Liver (tissue), 9 donors: ENCODE data around the gene KMT5C. TPM values are rescaled to one million over a fixed set of nuclear protein-coding genes. Genes with fewer than 3 reads are reported as not detected.

ENCODE experiments used
- DNase-seq: peaks from one replicate; pipeline ENCODE4 v3.0.0-alpha.2; 2017; ENCODE audit warnings: low spot score
- H3K27ac ChIP-seq, 2 donors: one replicate each; pipeline ENCODE4 v1.7.0; 2013; ENCODE audit warnings: inconsistent platforms in 2 of 2, low read length in 2 of 2, control low read depth in 1 of 2, low read depth in 1 of 2, mild to moderate bottlenecking in 1 of 2
- H3K27me3 ChIP-seq, 4 donors: one replicate each; pipeline versions ENCODE4 v1.6.1 to v1.7.0; 2013; ENCODE audit warnings: low read length in 3 of 4, inconsistent platforms in 1 of 4, mild to moderate bottlenecking in 1 of 4, moderate library complexity in 1 of 4; ENCODE audit not compliant: control insufficient read depth in 4 of 4, insufficient read depth in 4 of 4
- H3K36me3 ChIP-seq, 4 donors: one replicate each; pipeline versions ENCODE4 v1.6.1 to v1.7.0; 2013; ENCODE audit warnings: low read length in 3 of 4, mild to moderate bottlenecking in 3 of 4, low read depth in 1 of 4, moderate library complexity in 1 of 4; ENCODE audit not compliant: control insufficient read depth in 4 of 4, insufficient read depth in 3 of 4
- H3K4me1 ChIP-seq, 4 donors: one replicate each; pipeline versions ENCODE4 v1.6.1 to v1.7.0; 2013; ENCODE audit warnings: low read length in 3 of 4, mild to moderate bottlenecking in 3 of 4, moderate library complexity in 1 of 4; ENCODE audit not compliant: control insufficient read depth in 4 of 4, insufficient read depth in 4 of 4
- H3K4me3 ChIP-seq, 3 donors: one replicate each; pipeline versions ENCODE4 v1.6.1 to v1.7.0; 2013; ENCODE audit warnings: low read length in 3 of 3, control low read depth in 1 of 3, low read depth in 1 of 3, mild to moderate bottlenecking in 1 of 3
- H3K9ac ChIP-seq, 2 donors: one replicate each; pipeline ENCODE4 v1.7.0; 2013; ENCODE audit warnings: low read length in 2 of 2, mild to moderate bottlenecking in 2 of 2, moderate library complexity in 2 of 2, control low read depth in 1 of 2, low read depth in 1 of 2
- H3K9me3 ChIP-seq, 4 donors: one replicate each; pipeline versions ENCODE4 v1.6.1 to v1.7.0; 2013; ENCODE audit warnings: low read length in 3 of 4; ENCODE audit not compliant: control insufficient read depth in 4 of 4
- EGR1 ChIP-seq, 2 donors: IDR thresholded peaks; 2 replicates each; pipeline ENCODE4 v1.6.1; 2016 to 2018; ENCODE audit warnings: antibody characterized with exemption in 2 of 2, low read depth in 2 of 2
- FOXA1 ChIP-seq: IDR thresholded peaks from 2 replicates; pipeline ENCODE4 v1.6.1; 2016; ENCODE audit warnings: antibody characterized with exemption
- FOXA2 ChIP-seq: IDR thresholded peaks from 2 replicates; pipeline ENCODE4 v1.6.1; 2016; ENCODE audit warnings: antibody characterized with exemption
- GABPA ChIP-seq, 2 donors: IDR thresholded peaks in 1 of 2; conservative IDR thresholded peaks in 1 of 2; 2 replicates each; pipeline ENCODE4 v1.6.1; 2016; ENCODE audit warnings: antibody characterized with exemption in 2 of 2, mild to moderate bottlenecking in 1 of 2, moderate library complexity in 1 of 2
- HNF4A ChIP-seq, 2 donors: conservative IDR thresholded peaks; 2 replicates each; pipeline ENCODE4 v1.6.1; 2016; ENCODE audit warnings: antibody characterized with exemption in 2 of 2, mild to moderate bottlenecking in 2 of 2
- HNF4G ChIP-seq: IDR thresholded peaks from 2 replicates; pipeline ENCODE4 v1.6.1; 2016; ENCODE audit warnings: antibody characterized with exemption
- JUND ChIP-seq, 2 donors: IDR thresholded peaks; 2 replicates each; pipeline ENCODE4 v1.6.1; 2016; ENCODE audit warnings: antibody characterized with exemption in 2 of 2
- NR2F2 ChIP-seq: IDR thresholded peaks from 2 replicates; pipeline ENCODE4 v1.6.1; 2016; ENCODE audit warnings: antibody characterized with exemption
- RAD21 ChIP-seq, 2 donors: IDR thresholded peaks; 2 replicates each; pipeline ENCODE4 v1.6.1; 2016; ENCODE audit warnings: antibody characterized with exemption in 2 of 2, mild to moderate bottlenecking in 2 of 2
- RXRA ChIP-seq, 2 donors: IDR thresholded peaks; 2 replicates each; pipeline ENCODE4 v1.6.1; 2017 to 2018; ENCODE audit warnings: antibody characterized with exemption in 2 of 2, mild to moderate bottlenecking in 1 of 2
- SP1 ChIP-seq: IDR thresholded peaks from 2 replicates; pipeline ENCODE4 v1.6.1; 2018; ENCODE audit warnings: antibody characterized with exemption, mild to moderate bottlenecking
- TAF1 ChIP-seq: conservative IDR thresholded peaks from 2 replicates; pipeline ENCODE4 v1.6.1; 2016; ENCODE audit warnings: antibody characterized with exemption, mild to moderate bottlenecking
- YY1 ChIP-seq: IDR thresholded peaks from 2 replicates; pipeline ENCODE4 v1.6.1; 2016; ENCODE audit warnings: antibody characterized with exemption, mild to moderate bottlenecking
- WGBS: extraction: QIAGEN DNeasy Blood & Tissue Kit; methylation state at CpG from one replicate; pipeline ENCODE4 v1.1.7; 2013; 5-methylcytosine and 5-hydroxymethylcytosine counted together
- polyA plus RNA-seq, 2 donors: library from polyadenylated mRNA; stranded (reverse) in 1 of 2; unstranded in 1 of 2; fragments of 200-250 nt in 1 of 2; fragments of >200 nt in 1 of 2; fragmentation: Nextera tagmentation in 1 of 2; extraction: Ambion mirVana in 1 of 2; gene quantifications; one replicate each; pipeline versions ENCODE4 v1.2.1 to v1.2.3, GENCODE V29; 2013 to 2015
- total RNA-seq, 2 donors: library from RNA; depleted of rRNA; stranded (reverse); fragments of >200 nt; gene quantifications; one replicate each; pipeline ENCODE4 v1.2.3, GENCODE V29; 2014
- TF ChIP-seq, protein P1 (sequence below): IDR thresholded peaks from 2 replicates; pipeline ENCODE4 v1.6.1; 2016; ENCODE audit warnings: antibody characterized with exemption
- TF ChIP-seq, protein P2 (sequence below): IDR thresholded peaks from 2 replicates; pipeline ENCODE4 v1.6.1; 2016; ENCODE audit warnings: antibody characterized with exemption
- TF ChIP-seq, protein P3 (sequence below): IDR thresholded peaks from 2 replicates; pipeline ENCODE4 v1.6.1; 2016; ENCODE audit warnings: antibody characterized with exemption, mild to moderate bottlenecking
- TF ChIP-seq, protein P4 (sequence below): IDR thresholded peaks from 2 replicates; pipeline ENCODE4 v1.6.1; 2016; ENCODE audit warnings: antibody characterized with exemption
- TF ChIP-seq, protein P5 (sequence below): fragments of 150-350 bp; IDR thresholded peaks from 2 replicates; pipeline ENCODE4 v1.5.1; 2017; ENCODE audit warnings: improper control_type of control experiment, low read depth, low read length; ENCODE audit not compliant: missing input control
- donor health status: healthy.
- donor health status: healthy.
- donor health status: healthy.
- donor health status: healthy.
- donor health status: healthy.

The KMT5C gene
- total and polyA plus RNA-seq, 4 donors: 1.1 to 11.6 (median 3.0) TPM

DNA sequence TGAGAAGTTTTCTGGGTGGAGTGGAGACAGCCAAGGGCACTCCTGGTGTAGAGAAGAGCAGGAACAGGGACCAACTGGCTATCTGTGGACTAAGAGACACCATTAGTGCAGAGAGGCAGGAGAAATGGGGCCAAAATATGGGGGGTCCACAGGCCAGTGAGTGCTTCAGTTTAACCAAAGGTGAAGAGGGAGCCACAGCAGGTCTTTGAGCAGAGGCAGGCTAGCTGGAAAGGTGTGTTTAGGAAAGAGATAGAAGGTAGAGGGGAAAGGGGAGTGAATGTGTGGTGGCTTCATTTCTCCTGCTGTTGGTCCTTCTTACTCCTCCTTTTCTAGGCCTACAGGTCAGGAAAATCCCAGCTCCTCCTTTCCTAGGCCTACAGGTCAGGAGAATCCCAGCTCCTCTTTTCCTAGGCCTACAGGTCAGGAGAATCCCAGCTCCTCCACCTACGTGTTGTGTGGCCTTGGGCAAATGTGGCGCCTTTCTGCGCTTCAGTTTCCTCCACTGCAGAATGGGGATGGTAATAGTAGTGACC, 42.9 kb downstream of the KMT5C start:
- DNase-seq: no peak
- H3K27ac ChIP-seq: no peak overlapping the region
- no peak overlapping the region for H3K9ac ChIP-seq
- peaks cover 15 to 29% (median 24%) of the 10 kb centered on the region in 4 donors for H3K4me1 ChIP-seq
- H3K9me3 ChIP-seq: no peaks in the 10 kb centered on the region
- H3K4me3 ChIP-seq: no peak overlapping the region
- TF ChIP-seq JUND (IDR thresholded peaks at IDR 0.05) (no peak), GABPA (IDR thresholded peaks at IDR 0.05 in 1 of 2, conservative IDR thresholded peaks at IDR 0.05 in 1 of 2) (no peak), RAD21 (IDR thresholded peaks at IDR 0.05) (no peak), NR2F2 (no peak), SP1 (no peak), RXRA (IDR thresholded peaks at IDR 0.05) (no peak), HNF4G (no peak), EGR1 (IDR thresholded peaks at IDR 0.05; ENCODE audit: low read depth in 2 of 2) (no peak), TAF1 (no peak), FOXA2 (no peak), FOXA1 (no peak), HNF4A (conservative IDR thresholded peaks at IDR 0.05) (no peak), YY1 (no peak)
- TF ChIP-seq, protein P1, sequence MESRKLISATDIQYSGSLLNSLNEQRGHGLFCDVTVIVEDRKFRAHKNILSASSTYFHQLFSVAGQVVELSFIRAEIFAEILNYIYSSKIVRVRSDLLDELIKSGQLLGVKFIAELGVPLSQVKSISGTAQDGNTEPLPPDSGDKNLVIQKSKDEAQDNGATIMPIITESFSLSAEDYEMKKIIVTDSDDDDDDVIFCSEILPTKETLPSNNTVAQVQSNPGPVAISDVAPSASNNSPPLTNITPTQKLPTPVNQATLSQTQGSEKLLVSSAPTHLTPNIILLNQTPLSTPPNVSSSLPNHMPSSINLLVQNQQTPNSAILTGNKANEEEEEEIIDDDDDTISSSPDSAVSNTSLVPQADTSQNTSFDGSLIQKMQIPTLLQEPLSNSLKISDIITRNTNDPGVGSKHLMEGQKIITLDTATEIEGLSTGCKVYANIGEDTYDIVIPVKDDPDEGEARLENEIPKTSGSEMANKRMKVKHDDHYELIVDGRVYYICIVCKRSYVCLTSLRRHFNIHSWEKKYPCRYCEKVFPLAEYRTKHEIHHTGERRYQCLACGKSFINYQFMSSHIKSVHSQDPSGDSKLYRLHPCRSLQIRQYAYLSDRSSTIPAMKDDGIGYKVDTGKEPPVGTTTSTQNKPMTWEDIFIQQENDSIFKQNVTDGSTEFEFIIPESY: no peak
- TF ChIP-seq, protein P2, sequence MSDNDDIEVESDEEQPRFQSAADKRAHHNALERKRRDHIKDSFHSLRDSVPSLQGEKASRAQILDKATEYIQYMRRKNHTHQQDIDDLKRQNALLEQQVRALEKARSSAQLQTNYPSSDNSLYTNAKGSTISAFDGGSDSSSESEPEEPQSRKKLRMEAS: no peak
- TF ChIP-seq, protein P3, sequence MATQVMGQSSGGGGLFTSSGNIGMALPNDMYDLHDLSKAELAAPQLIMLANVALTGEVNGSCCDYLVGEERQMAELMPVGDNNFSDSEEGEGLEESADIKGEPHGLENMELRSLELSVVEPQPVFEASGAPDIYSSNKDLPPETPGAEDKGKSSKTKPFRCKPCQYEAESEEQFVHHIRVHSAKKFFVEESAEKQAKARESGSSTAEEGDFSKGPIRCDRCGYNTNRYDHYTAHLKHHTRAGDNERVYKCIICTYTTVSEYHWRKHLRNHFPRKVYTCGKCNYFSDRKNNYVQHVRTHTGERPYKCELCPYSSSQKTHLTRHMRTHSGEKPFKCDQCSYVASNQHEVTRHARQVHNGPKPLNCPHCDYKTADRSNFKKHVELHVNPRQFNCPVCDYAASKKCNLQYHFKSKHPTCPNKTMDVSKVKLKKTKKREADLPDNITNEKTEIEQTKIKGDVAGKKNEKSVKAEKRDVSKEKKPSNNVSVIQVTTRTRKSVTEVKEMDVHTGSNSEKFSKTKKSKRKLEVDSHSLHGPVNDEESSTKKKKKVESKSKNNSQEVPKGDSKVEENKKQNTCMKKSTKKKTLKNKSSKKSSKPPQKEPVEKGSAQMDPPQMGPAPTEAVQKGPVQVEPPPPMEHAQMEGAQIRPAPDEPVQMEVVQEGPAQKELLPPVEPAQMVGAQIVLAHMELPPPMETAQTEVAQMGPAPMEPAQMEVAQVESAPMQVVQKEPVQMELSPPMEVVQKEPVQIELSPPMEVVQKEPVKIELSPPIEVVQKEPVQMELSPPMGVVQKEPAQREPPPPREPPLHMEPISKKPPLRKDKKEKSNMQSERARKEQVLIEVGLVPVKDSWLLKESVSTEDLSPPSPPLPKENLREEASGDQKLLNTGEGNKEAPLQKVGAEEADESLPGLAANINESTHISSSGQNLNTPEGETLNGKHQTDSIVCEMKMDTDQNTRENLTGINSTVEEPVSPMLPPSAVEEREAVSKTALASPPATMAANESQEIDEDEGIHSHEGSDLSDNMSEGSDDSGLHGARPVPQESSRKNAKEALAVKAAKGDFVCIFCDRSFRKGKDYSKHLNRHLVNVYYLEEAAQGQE: no peak
- TF ChIP-seq, protein P4, sequence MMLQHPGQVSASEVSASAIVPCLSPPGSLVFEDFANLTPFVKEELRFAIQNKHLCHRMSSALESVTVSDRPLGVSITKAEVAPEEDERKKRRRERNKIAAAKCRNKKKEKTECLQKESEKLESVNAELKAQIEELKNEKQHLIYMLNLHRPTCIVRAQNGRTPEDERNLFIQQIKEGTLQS: no peak
- TF ChIP-seq, protein P5, sequence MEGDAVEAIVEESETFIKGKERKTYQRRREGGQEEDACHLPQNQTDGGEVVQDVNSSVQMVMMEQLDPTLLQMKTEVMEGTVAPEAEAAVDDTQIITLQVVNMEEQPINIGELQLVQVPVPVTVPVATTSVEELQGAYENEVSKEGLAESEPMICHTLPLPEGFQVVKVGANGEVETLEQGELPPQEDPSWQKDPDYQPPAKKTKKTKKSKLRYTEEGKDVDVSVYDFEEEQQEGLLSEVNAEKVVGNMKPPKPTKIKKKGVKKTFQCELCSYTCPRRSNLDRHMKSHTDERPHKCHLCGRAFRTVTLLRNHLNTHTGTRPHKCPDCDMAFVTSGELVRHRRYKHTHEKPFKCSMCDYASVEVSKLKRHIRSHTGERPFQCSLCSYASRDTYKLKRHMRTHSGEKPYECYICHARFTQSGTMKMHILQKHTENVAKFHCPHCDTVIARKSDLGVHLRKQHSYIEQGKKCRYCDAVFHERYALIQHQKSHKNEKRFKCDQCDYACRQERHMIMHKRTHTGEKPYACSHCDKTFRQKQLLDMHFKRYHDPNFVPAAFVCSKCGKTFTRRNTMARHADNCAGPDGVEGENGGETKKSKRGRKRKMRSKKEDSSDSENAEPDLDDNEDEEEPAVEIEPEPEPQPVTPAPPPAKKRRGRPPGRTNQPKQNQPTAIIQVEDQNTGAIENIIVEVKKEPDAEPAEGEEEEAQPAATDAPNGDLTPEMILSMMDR: no peak
- 97% methylated on average over 3 of the region's 3 CpGs for WGBS
- H3K36me3 ChIP-seq: peaks cover 0 to 6% (median 2%) of the 10 kb centered on the region in 4 donors
- H3K27me3 ChIP-seq: peaks cover 0 to 2% (median 0%) of the 10 kb centered on the region in 4 donors
